Trophoblast cell (in vitro differentiated cells and primary cell): ENCODE results near the gene ZNF518B.

Experiments
- DNase-seq, 2 donors: peaks; one replicate each; pipeline ENCODE4 v3.0.0-alpha.2; 2016
- H2AFZ ChIP-seq: 2 replicates; pipeline ENCODE4 v1.6.1; 2013; ENCODE audit warnings: low read length, moderate library complexity, mild to moderate bottlenecking; ENCODE audit not compliant: insufficient read depth, poor library complexity
- H2AK5ac ChIP-seq: 2 replicates; pipeline ENCODE4 v1.6.1; 2013; ENCODE audit warnings: mild to moderate bottlenecking, low read length
- H2BK120ac ChIP-seq: 2 replicates; pipeline ENCODE4 v1.6.1; 2013; ENCODE audit warnings: low read length, mild to moderate bottlenecking, moderate library complexity; ENCODE audit not compliant: insufficient read depth, poor library complexity
- H2BK12ac ChIP-seq: 2 replicates; pipeline ENCODE4 v1.6.1; 2013; ENCODE audit warnings: mild to moderate bottlenecking, low read length, moderate library complexity
- H2BK5ac ChIP-seq: 2 replicates; pipeline ENCODE4 v1.6.1; 2013; ENCODE audit warnings: low read length, low read depth, moderate library complexity, mild to moderate bottlenecking; ENCODE audit not compliant: poor library complexity
- H3K14ac ChIP-seq: 2 replicates; pipeline ENCODE4 v1.6.1; 2013; ENCODE audit warnings: mild to moderate bottlenecking, low read length
- H3K18ac ChIP-seq: 2 replicates; pipeline ENCODE4 v1.6.1; 2013; ENCODE audit warnings: mild to moderate bottlenecking, low read length
- H3K23ac ChIP-seq: 2 replicates; pipeline ENCODE4 v1.6.1; 2013; ENCODE audit warnings: low read length
- H3K27ac ChIP-seq: 2 replicates; pipeline ENCODE4 v1.5.1; 2013; ENCODE audit warnings: low read depth, mild to moderate bottlenecking, inconsistent platforms, low read length, moderate library complexity
- H3K27me3 ChIP-seq: 2 replicates; pipeline ENCODE4 v1.6.1; 2013; ENCODE audit warnings: inconsistent platforms, mild to moderate bottlenecking, low read length, moderate library complexity; ENCODE audit not compliant: insufficient read depth
- H3K36me3 ChIP-seq, 2 experiments: 1 replicate in 1 of 2; 2 replicates in 1 of 2; pipeline ENCODE4 v1.6.1; 2013; ENCODE audit warnings: low read length in 2 of 2, mild to moderate bottlenecking in 2 of 2, moderate library complexity in 1 of 2; ENCODE audit not compliant: insufficient read depth in 2 of 2, control insufficient read depth in 1 of 2
- H3K4ac ChIP-seq: 2 replicates; pipeline ENCODE4 v1.6.1; 2013; ENCODE audit warnings: low read depth, mild to moderate bottlenecking, low read length, moderate library complexity
- H3K4me1 ChIP-seq, 2 experiments: 1 replicate in 1 of 2; 2 replicates in 1 of 2; pipeline ENCODE4 v1.6.1; 2013; ENCODE audit warnings: low read length in 2 of 2, mild to moderate bottlenecking in 2 of 2, moderate library complexity in 1 of 2; ENCODE audit not compliant: insufficient read depth in 2 of 2, control insufficient read depth in 1 of 2
- H3K4me2 ChIP-seq: 2 replicates; pipeline ENCODE4 v1.6.1; 2013; ENCODE audit warnings: inconsistent platforms, mild to moderate bottlenecking, low read length, moderate library complexity
- H3K4me3 ChIP-seq: 2 replicates; pipeline ENCODE4 v1.5.1; 2013; ENCODE audit warnings: mild to moderate bottlenecking, low read depth, low read length, inconsistent platforms
- H3K79me1 ChIP-seq: one replicate; pipeline ENCODE4 v1.6.1; 2013; ENCODE audit warnings: low read length
- H3K79me2 ChIP-seq: 2 replicates; pipeline ENCODE4 v1.6.1; 2013; ENCODE audit warnings: low read length, mild to moderate bottlenecking; ENCODE audit not compliant: control insufficient read depth, insufficient read depth, poor library complexity
- H3K9ac ChIP-seq: 2 replicates; pipeline ENCODE4 v1.6.1; 2013; ENCODE audit warnings: mild to moderate bottlenecking, low read length
- H3K9me3 ChIP-seq: 2 replicates; pipeline ENCODE4 v1.6.1; 2013; ENCODE audit warnings: low read depth, mild to moderate bottlenecking, control low read depth, inconsistent platforms, low read length; ENCODE audit not compliant: insufficient read depth
- H4K12ac ChIP-seq: 2 replicates; pipeline ENCODE4 v1.6.1; 2013; ENCODE audit warnings: low read depth, mild to moderate bottlenecking, low read length, moderate library complexity
- H4K8ac ChIP-seq: 2 replicates; pipeline ENCODE4 v1.6.1; 2013; ENCODE audit warnings: low read depth, mild to moderate bottlenecking, low read length, moderate library complexity
- H4K91ac ChIP-seq: one replicate; pipeline ENCODE4 v1.6.1; 2013; ENCODE audit warnings: low read depth, mild to moderate bottlenecking, low read length, moderate library complexity
- WGBS: extraction: QIAGEN DNeasy Blood & Tissue Kit; methylation state at CpG from one replicate; pipeline ENCODE4 v1.1.7; 2013; ENCODE audit warnings: missing lambda C conversion rate; ENCODE audit not compliant: insufficient read length, insufficient coverage; ENCODE audit errors: extremely low coverage; 5-methylcytosine and 5-hydroxymethylcytosine counted together

The ZNF518B gene

DNA sequence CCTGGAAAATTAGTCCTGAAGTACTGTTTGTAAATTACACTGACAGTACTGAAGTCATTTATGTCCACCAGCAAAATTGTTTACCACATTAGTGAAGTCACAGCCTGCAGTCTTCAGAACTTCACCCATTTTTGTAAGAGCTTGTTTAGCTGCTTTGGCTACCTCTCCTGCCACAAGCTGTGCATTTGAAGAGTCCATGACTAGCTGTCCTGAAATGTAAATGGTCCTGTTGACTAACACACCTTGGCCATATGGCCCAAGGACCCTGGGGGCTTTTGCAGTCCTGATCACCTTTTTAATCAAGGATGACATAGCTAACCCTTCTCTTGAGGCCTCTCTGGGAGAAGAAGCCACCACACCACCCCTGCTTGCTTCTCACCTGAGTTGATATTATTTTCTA, 21.4 kb upstream of the ZNF518B start:
- Histone ChIP-seq H3K4me3 (no peak overlapping the region), H2BK5ac (no peak overlapping the region), H3K9me3 (no peaks in the 10 kb centered on the region), H3K4me1 (peaks cover 0 to 2% of the 10 kb centered on the region in 2 experiments), H2AK5ac (no peak overlapping the region), H4K12ac (no peak overlapping the region), H3K27ac (no peak overlapping the region), H3K27me3 (no peaks in the 10 kb centered on the region), H2BK120ac (no peak overlapping the region), H3K4ac (no peak overlapping the region), H4K91ac (no peak overlapping the region), H3K4me2 (no peak overlapping the region), H3K79me1 (no peaks in the 10 kb centered on the region), H3K23ac (no peak overlapping the region), H3K9ac (no peak overlapping the region), H2AFZ (no peak overlapping the region), H2BK12ac (no peak overlapping the region), H4K8ac (no peak overlapping the region), H3K18ac (no peak overlapping the region), H3K36me3 (no peaks in the 10 kb centered on the region), H3K14ac (no peak overlapping the region), H3K79me2 (no peaks in the 10 kb centered on the region)
- peak; percentile 88 to 93 for DNase-seq

DNA sequence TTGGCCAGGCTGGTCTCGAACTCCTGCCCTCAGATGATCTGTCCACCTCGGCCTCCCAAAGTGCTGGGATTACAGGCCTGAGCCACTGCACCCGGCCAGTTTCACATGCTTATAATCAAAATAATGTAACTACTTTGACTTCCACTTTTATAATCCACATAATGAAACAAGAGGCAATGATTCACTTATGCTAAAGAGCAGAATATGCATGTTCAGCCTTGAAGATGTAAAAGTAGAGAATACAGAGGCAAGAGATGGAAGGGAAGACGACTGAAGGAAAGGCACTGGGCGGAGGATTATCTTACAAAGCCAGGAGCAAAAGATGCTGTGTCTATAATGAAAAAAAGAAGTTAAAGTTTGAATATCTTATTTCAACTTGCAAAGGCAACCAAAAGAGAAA, 13.3 kb upstream of the ZNF518B start:
- H3K18ac ChIP-seq, result no peak overlapping the region
- H3K4me2 ChIP-seq, result no peak overlapping the region
- no peak overlapping the region for H3K23ac ChIP-seq
- H2AFZ ChIP-seq, result no peak overlapping the region
- no peak overlapping the region for H3K27ac ChIP-seq
- H3K4me3 ChIP-seq, result no peak overlapping the region
- no peaks in the 10 kb centered on the region for H3K4me1 ChIP-seq
- H3K27me3 ChIP-seq, result no peaks in the 10 kb centered on the region
- H3K36me3 ChIP-seq, result no peaks in the 10 kb centered on the region
- H2BK5ac ChIP-seq, result no peak overlapping the region
- H3K79me2 ChIP-seq, result no peaks in the 10 kb centered on the region
- no peak overlapping the region for H4K91ac ChIP-seq
- H3K14ac ChIP-seq, result no peak overlapping the region
- no peak overlapping the region for H3K4ac ChIP-seq
- H4K8ac ChIP-seq, result no peak overlapping the region
- H2BK120ac ChIP-seq, result no peak overlapping the region
- H2AK5ac ChIP-seq, result no peak overlapping the region
- H3K9me3 ChIP-seq, result no peaks in the 10 kb centered on the region
- no peak for DNase-seq
- no peak overlapping the region for H3K9ac ChIP-seq
- H3K79me1 ChIP-seq, result no peaks in the 10 kb centered on the region
- no peak overlapping the region for H4K12ac ChIP-seq
- H2BK12ac ChIP-seq, result no peak overlapping the region
- no CpG with 5 or more reads among the region's 5 CpGs for WGBS

GRCh38 chr4:10466161-10466560, 8.9 kb upstream of the ZNF518B start:
- no peak overlapping the region for H4K91ac ChIP-seq
- no peak overlapping the region for H3K9ac ChIP-seq
- no CpG with 5 or more reads among the region's 5 CpGs for WGBS
- no peak overlapping the region for H2BK120ac ChIP-seq
- no peak overlapping the region for H4K8ac ChIP-seq
- no peak overlapping the region for H3K23ac ChIP-seq
- no peak overlapping the region for H2AK5ac ChIP-seq
- H2BK12ac ChIP-seq, result no peak overlapping the region
- no peaks in the 10 kb centered on the region for H3K79me1 ChIP-seq
- H3K9me3 ChIP-seq, result peaks cover 7% of the 10 kb centered on the region
- H2AFZ ChIP-seq, result no peak overlapping the region
- no peak overlapping the region for H2BK5ac ChIP-seq
- H3K4me3 ChIP-seq, result no peak overlapping the region
- no peak overlapping the region for H3K4me2 ChIP-seq
- H4K12ac ChIP-seq, result no peak overlapping the region
- H3K36me3 ChIP-seq, result no peaks in the 10 kb centered on the region
- peak; percentile 30 to 71 for DNase-seq
- no peak overlapping the region for H3K18ac ChIP-seq
- H3K27me3 ChIP-seq, result peaks cover 10% of the 10 kb centered on the region
- H3K4me1 ChIP-seq, result peaks cover 3 to 6% of the 10 kb centered on the region in 2 experiments
- no peak overlapping the region for H3K14ac ChIP-seq
- H3K4ac ChIP-seq, result no peak overlapping the region
- no peaks in the 10 kb centered on the region for H3K79me2 ChIP-seq
- H3K27ac ChIP-seq, result no peak overlapping the region

DNA sequence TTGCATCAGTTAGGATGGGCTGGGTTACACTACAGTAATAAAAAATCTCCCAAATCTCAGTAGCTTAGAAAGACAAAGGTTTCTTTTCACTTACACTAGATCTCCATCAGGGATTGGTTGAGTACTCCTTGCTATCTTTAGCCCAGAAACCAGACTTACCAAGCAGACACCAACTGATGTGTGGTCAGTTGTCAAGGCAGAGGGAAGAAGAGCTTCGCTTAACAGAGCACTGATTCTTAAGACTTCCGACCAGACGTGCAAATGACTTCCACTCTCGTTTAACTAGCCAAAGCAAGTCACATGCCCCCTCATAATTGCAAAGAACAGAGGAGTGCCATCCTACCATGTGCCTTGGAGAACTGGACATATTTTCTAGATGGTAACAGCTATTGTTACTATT, 5.7 kb upstream of the ZNF518B start:
- no peak overlapping the region for H3K4ac ChIP-seq
- no CpG with 5 or more reads among the region's 4 CpGs for WGBS
- H3K27ac ChIP-seq, result no peak overlapping the region
- no peak overlapping the region for H4K12ac ChIP-seq
- H3K4me1 ChIP-seq, result peaks cover 3 to 10% of the 10 kb centered on the region in 2 experiments
- no peak overlapping the region for H2AK5ac ChIP-seq
- H2BK5ac ChIP-seq, result no peak overlapping the region
- H3K4me3 ChIP-seq, result no peak overlapping the region
- H2AFZ ChIP-seq, result no peak overlapping the region
- no peak for DNase-seq
- H3K36me3 ChIP-seq, result no peaks in the 10 kb centered on the region
- H3K4me2 ChIP-seq, result no peak overlapping the region
- no peak overlapping the region for H3K9ac ChIP-seq
- no peak overlapping the region for H3K14ac ChIP-seq
- no peak overlapping the region for H4K91ac ChIP-seq
- no peaks in the 10 kb centered on the region for H3K79me1 ChIP-seq
- peaks cover 10% of the 10 kb centered on the region for H3K27me3 ChIP-seq
- no peak overlapping the region for H3K23ac ChIP-seq
- no peak overlapping the region for H4K8ac ChIP-seq
- H3K79me2 ChIP-seq, result no peaks in the 10 kb centered on the region
- H3K9me3 ChIP-seq, result peaks cover 10% of the 10 kb centered on the region
- H2BK120ac ChIP-seq, result no peak overlapping the region
- no peak overlapping the region for H2BK12ac ChIP-seq
- no peak overlapping the region for H3K18ac ChIP-seq
